Measurements from ENCODE around the gene TNIK.

GRCh38 chr3:171387062-171387461 lies 73.1 kb downstream of the TNIK start:
- no peak for TF ChIP-seq CTCF (IDR thresholded peaks at IDR 0.05 in 2 of 3, conservative IDR thresholded peaks at IDR 0.05 in 1 of 3; ENCODE audit: control insufficient read depth in 2 of 3, extremely low read depth in 1 of 3, insufficient read depth in 1 of 3, low read depth in 3 of 3, low read length in 3 of 3)
- TF ChIP-seq REST (IDR thresholded peaks at IDR 0.05; ENCODE audit: low read depth, low read length), result no peak
- no peak for TF ChIP-seq SUZ12 (IDR thresholded peaks at IDR 0.05; ENCODE audit: unreplicated experiment)
- TF ChIP-seq EZH2 (IDR thresholded peaks at IDR 0.05; ENCODE audit: borderline replicate concordance, control insufficient read depth, low read depth, low read length), result no peak
- TF ChIP-seq BCL11A (IDR thresholded peaks at IDR 0.05; ENCODE audit: low read depth, low read length), result no peak
- TF ChIP-seq TCF7 (IDR thresholded peaks at IDR 0.05; ENCODE audit: borderline replicate concordance), result no peak
- no peak for TF ChIP-seq CEBPB (IDR thresholded peaks at IDR 0.05; ENCODE audit: borderline replicate concordance in 1 of 2, low read depth in 2 of 2, low read length in 2 of 2)
- no peak for TF ChIP-seq NRF1 (conservative IDR thresholded peaks at IDR 0.05; ENCODE audit: low read depth, low read length)
- no peak for TF ChIP-seq POLR2AphosphoS5 (IDR thresholded peaks at IDR 0.05; ENCODE audit: low read length)
- TF ChIP-seq TCF12 (IDR thresholded peaks at IDR 0.05; ENCODE audit: low read depth, low read length), result no peak
- TF ChIP-seq ZZZ3 (IDR thresholded peaks at IDR 0.05; ENCODE audit: control insufficient read depth, insufficient read length, low read depth), result no peak
- TF ChIP-seq SRF (IDR thresholded peaks at IDR 0.05; ENCODE audit: low read depth in 2 of 2, low read length in 2 of 2), result no peak
- no peak for TF ChIP-seq MYC (IDR thresholded peaks at IDR 0.05; ENCODE audit: insufficient read depth, insufficient read length, insufficient replicate concordance, low read length, severe bottlenecking)

All from GM12878 (cell line).